Stimulated activated CD8-positive, alpha-beta memory T cell treated with anti-CD3 and anti-CD28 coated beads, Interleukin-7, amount 100 ng/mL, for 48 hours (primary cell): Measurements from ENCODE around the gene HGFAC.

Experiments used
- DNase-seq, 2 donors: peaks; one replicate each; pipeline ENCODE4 v3.0.0-alpha.2; 2020; ENCODE audit warnings: low read depth in 1 of 2; ENCODE audit errors: extremely low read depth in 1 of 2

HGFAC gene

GRCh38 chr4:3441501-3442459, at the start of gene HGFAC:
HGFAC (plus strand) TSS chr4:3441968; CDS start chr4:3442002, 34 bp downstream.
- no peak for DNase-seq

GRCh38 chr4:3392321-3392720, 49.4 kb upstream of the HGFAC start:
- DNase-seq: no peak

GRCh38 chr4:3393171-3393570, 48.6 kb upstream of the HGFAC start:
- no peak for DNase-seq

GRCh38 chr4:3396600-3396999, 45.2 kb upstream of the HGFAC start:
- DNase-seq: no peak

- DNase-seq: no peak
These were observed 44.6 kb upstream of the HGFAC start for GRCh38 chr4:3397128-3397527.

GRCh38 chr4:3399277-3400194, 42.2 kb upstream of the HGFAC start:
- DNase-seq: no peak

- no peak for DNase-seq
These were observed 40.2 kb upstream of the HGFAC start for GRCh38 chr4:3401436-3402171.

GRCh38 chr4:3402491-3403347, 39.0 kb upstream of the HGFAC start:
- no peak for DNase-seq

GRCh38 chr4:3403348-3403906, 38.3 kb upstream of the HGFAC start:
- no peak for DNase-seq

GRCh38 chr4:3404546-3404945, 37.2 kb upstream of the HGFAC start:
- no peak for DNase-seq

GRCh38 chr4:3405176-3405575, 36.6 kb upstream of the HGFAC start:
- DNase-seq: no peak

GRCh38 chr4:3406021-3406420, 35.7 kb upstream of the HGFAC start:
- DNase-seq: no peak

- no peak for DNase-seq
These were observed 35.3 kb upstream of the HGFAC start for GRCh38 chr4:3406431-3406830.

GRCh38 chr4:3407171-3407771, 34.5 kb upstream of the HGFAC start:
- no peak for DNase-seq

- no peak for DNase-seq
These were observed 33.6 kb upstream of the HGFAC start for GRCh38 chr4:3407930-3408792.

GRCh38 chr4:3408793-3409330, 32.9 kb upstream of the HGFAC start:
- no peak for DNase-seq

GRCh38 chr4:3409571-3410091, 32.1 kb upstream of the HGFAC start:
- no peak for DNase-seq
